GM12873 (cell line): Measurements from ENCODE around the gene CIP2A.

ENCODE experiments used
- CTCF ChIP-seq: IDR thresholded peaks from 2 replicates; pipeline ENCODE4 v1.5.1; 2012; ENCODE audit warnings: low read depth, mild to moderate bottlenecking, moderate library complexity, low read length, control low read depth; ENCODE audit not compliant: insufficient read depth; ENCODE audit errors: missing control alignments

Gene CIP2A

GRCh38 chr3:108590460-108590859, 1.2 kb upstream of the CIP2A start:
- no peak for TF ChIP-seq CTCF

GRCh38 chr3:108589998-108590323, 723 bp upstream of the CIP2A start:
- TF ChIP-seq CTCF = no peak

GRCh38 chr3:108588601-108589000, 637 bp downstream of the CIP2A start:
- TF ChIP-seq CTCF = no peak

GRCh38 chr3:108578064-108578463, 11.2 kb downstream of the CIP2A start:
- TF ChIP-seq CTCF = no peak

GRCh38 chr3:108569336-108569735, 19.9 kb downstream of the CIP2A start:
- no peak for TF ChIP-seq CTCF

- TF ChIP-seq CTCF = no peak
These were observed 22.6 kb downstream of the CIP2A start for GRCh38 chr3:108566599-108566998.

- no peak for TF ChIP-seq CTCF
These were observed 23.7 kb downstream of the CIP2A start for GRCh38 chr3:108565506-108565905.

GRCh38 chr3:108564564-108564963, 24.7 kb downstream of the CIP2A start:
- TF ChIP-seq CTCF = no peak
